Glomerular visceral epithelial cell (primary cell): Measurements from ENCODE around the gene DYNLT2B.
"Not testable (repeated sequence)": the region's sequence is repeated elsewhere in the genome, so short reads cannot be mapped to it uniquely, and the experiment has no call there.

ENCODE experiments used
- DNase-seq: peaks from one replicate; pipeline ENCODE4 v3.0.0-alpha.2; 2016; ENCODE audit errors: extremely low spot score

The DYNLT2B gene

GRCh38 chr3:196272826-196273225 lies 45.2 kb downstream of the DYNLT2B start:
- no peak for DNase-seq

GRCh38 chr3:196270499-196270898 lies 47.5 kb downstream of the DYNLT2B start:
- no peak for DNase-seq

GRCh38 chr3:196268284-196269163 lies 49.5 kb downstream of the DYNLT2B start:
- no peak for DNase-seq

GRCh38 chr3:196263819-196264218 lies 54.2 kb downstream of the DYNLT2B start:
- DNase-seq, result no peak

GRCh38 chr3:196260784-196261183 lies 57.3 kb downstream of the DYNLT2B start:
- DNase-seq, result no peak

GRCh38 chr3:196255776-196256175 lies 62.3 kb downstream of the DYNLT2B start:
- DNase-seq, result no peak

- DNase-seq, result peak; percentile 9
Observed at GRCh38 chr3:196254376-196255283, 63.4 kb downstream of the DYNLT2B start.

- no peak for DNase-seq
Observed at GRCh38 chr3:196251918-196252317, 66.1 kb downstream of the DYNLT2B start.

GRCh38 chr3:196246612-196247308 lies 71.3 kb downstream of the DYNLT2B start:
- peak; percentile 51 for DNase-seq

GRCh38 chr3:196244166-196244565 lies 73.9 kb downstream of the DYNLT2B start:
- DNase-seq, result not testable (repeated sequence)

- no peak for DNase-seq
Observed at GRCh38 chr3:196241704-196242103, 76.3 kb downstream of the DYNLT2B start.
